ENCODE results near the gene CHST1. TPM values are rescaled to one million over a fixed set of nuclear protein-coding genes. Genes with fewer than 3 reads are reported as not detected.

Gene CHST1
- total and polyA plus RNA-seq, 10 of the 15 experiments (the other 5 are each of a cell fraction or from before 2014, with no cell fraction given) = not detected

- no TSS peak for BruUV-seq (replicated peaks)
- Histone ChIP-seq H3K79me2 (ENCODE audit: control insufficient read depth, insufficient read depth, low read length) (no peaks in the 10 kb centered on the region), H2AFZ (ENCODE audit: control insufficient read depth, low read depth, low read length) (no peak overlapping the region), H3K36me3 (ENCODE audit: control insufficient read depth in 2 of 2, insufficient read depth in 2 of 2, low read length in 1 of 2) (no peaks in the 10 kb centered on the region), H3K9ac (ENCODE audit: control insufficient read depth, insufficient read depth, low read length) (no peak overlapping the region), H3K4me1 (ENCODE audit: control insufficient read depth, insufficient read depth, low read length) (no peaks in the 10 kb centered on the region), H3K27ac (ENCODE audit: control insufficient read depth, insufficient read depth) (no peak overlapping the region), H4K20me1 (ENCODE audit: control insufficient read depth, insufficient read depth) (no peaks in the 10 kb centered on the region), H3K4me2 (ENCODE audit: control insufficient read depth, insufficient read depth) (no peak overlapping the region), H3K4me3 (no peak overlapping the region), H3K9me3 (replicated peaks; ENCODE audit: control insufficient read depth, insufficient read depth, low read length) (no peaks in the 10 kb centered on the region), H3K27me3 (replicated peaks in 1 of 2; ENCODE audit: control insufficient read depth in 2 of 2, insufficient read depth in 2 of 2, low read length in 1 of 2) (peaks cover 0 to 1% of the 10 kb centered on the region in 2 experiments; a peak in 1 of 4 replicates)
- ChIA-PET RAD21 (ENCODE audit: unreplicated experiment) (no interaction called here), SMC1A (ENCODE audit: uncharacterized antibody, unreplicated experiment) (no interaction called here), CTCF (interaction anchor here (1.2 kb wide), 1 partner anchor 281 kb away, joined by 7 read pairs; no protein-coding TSS in a partner anchor), POLR2A (no interaction called here)
- in situ Hi-C loops (cut with MboI) = loop anchor here (5.0 kb wide), 1 partner anchor 280 kb away; no protein-coding TSS in a partner anchor
- ATAC-seq (no peak), FAIRE-seq (no peak), DNase-seq (ENCODE audit: low read depth, low spot score) (no peak)
- 17% methylated on average over 6 of the region's 6 CpGs for WGBS (ENCODE audit: insufficient coverage, insufficient replicate concordance, low lambda C conversion rate, missing lambda C conversion rate)
- intact Hi-C loops (cut with micrococcal nuclease; ENCODE audit: unreplicated experiment) = no loop called here
- TF ChIP-seq NR2F1 (conservative IDR thresholded peaks at IDR 0.05) (no peak), STAT3 (IDR thresholded peaks at IDR 0.05; ENCODE audit: low read depth, low read length) (no peak), TCF12 (IDR thresholded peaks at IDR 0.05; ENCODE audit: low read depth, low read length) (no peak), ZBTB4 (CRISPR knock-in tag; IDR thresholded peaks at IDR 0.05) (no peak), MYB (IDR thresholded peaks at IDR 0.05; ENCODE audit: borderline replicate concordance, low read depth, low read length) (no peak), HDGF (IDR thresholded peaks at IDR 0.05) (no peak), RAD21 (IDR thresholded peaks at IDR 0.05; ENCODE audit: insufficient read depth, low read depth, low read length) (no peak), EED (IDR thresholded peaks at IDR 0.05; ENCODE audit: low read depth) (no peak), KAT2A (conservative IDR thresholded peaks at IDR 0.05; ENCODE audit: control insufficient read depth, low read depth, low read length) (no peak), FOS (IDR thresholded peaks at IDR 0.05; ENCODE audit: borderline replicate concordance, extremely low read depth, insufficient read length) (no peak), NR2C2 (IDR thresholded peaks at IDR 0.05; ENCODE audit: borderline replicate concordance, control insufficient read depth, insufficient read length, low read depth) (no peak), ZBTB40 (IDR thresholded peaks at IDR 0.05; ENCODE audit: borderline replicate concordance) (no peak), BCL3 (IDR thresholded peaks at IDR 0.05; ENCODE audit: borderline replicate concordance, insufficient read depth, low read depth, low read length, poor library complexity, severe bottlenecking) (no peak), KDM1A (IDR thresholded peaks at IDR 0.05; ENCODE audit: borderline replicate concordance) (no peak), TCF3 (IDR thresholded peaks at IDR 0.05; ENCODE audit: borderline replicate concordance, insufficient read depth, low read depth, low read length) (no peak), POLR2AphosphoS2 (IDR thresholded peaks at IDR 0.05; ENCODE audit: low read depth, low read length) (no peak), EZH2 (IDR thresholded peaks at IDR 0.05; ENCODE audit: borderline replicate concordance, control insufficient read depth, low read depth, low read length) (no peak)
These were observed 12.6 kb downstream of the CHST1 start for GRCh38 chr11:45652781-45653180.
